IPS-NIHi7 (cell line): Measurements from ENCODE around the gene SCFD1.
"Not testable (repeated sequence)": the region's sequence is repeated elsewhere in the genome, so short reads cannot be mapped to it uniquely, and the experiment has no call there.

ENCODE experiments used
- DNase-seq: peaks from one replicate; pipeline ENCODE4 v3.0.0; 2012; ENCODE audit warnings: mixed read lengths; ENCODE audit errors: extremely low spot score

Gene SCFD1

DNA sequence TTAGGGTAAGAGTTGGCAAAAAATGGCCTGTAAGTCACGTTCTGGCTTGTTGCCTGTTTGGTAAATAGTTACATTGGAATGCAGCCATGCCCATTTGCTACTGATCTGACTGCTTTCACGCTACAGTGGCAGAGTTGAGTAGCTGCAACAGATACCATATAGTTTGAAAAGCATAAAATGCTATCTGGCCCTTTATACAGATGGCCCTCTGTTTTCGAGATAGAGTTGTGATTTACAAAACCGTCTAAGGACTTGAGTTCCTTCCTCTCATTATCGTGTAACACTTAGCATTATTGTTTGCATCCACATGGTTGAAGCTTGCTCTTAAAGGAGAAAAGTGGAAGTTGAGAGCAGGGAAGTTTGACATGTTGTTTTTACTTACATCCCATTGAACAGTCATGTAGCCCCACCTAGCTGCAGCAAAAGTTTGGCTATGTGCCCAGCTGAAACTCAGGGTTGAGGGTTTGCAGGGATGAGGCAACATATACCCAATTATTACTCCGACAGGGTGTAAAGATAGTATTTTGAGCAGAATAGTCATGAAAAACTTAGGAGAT, 11.3 kb upstream of the SCFD1 start:
- DNase-seq: peak; percentile 12

- no peak for DNase-seq
Measured at GRCh38 chr14:30614155-30614554, 8.0 kb upstream of the SCFD1 start.

DNA sequence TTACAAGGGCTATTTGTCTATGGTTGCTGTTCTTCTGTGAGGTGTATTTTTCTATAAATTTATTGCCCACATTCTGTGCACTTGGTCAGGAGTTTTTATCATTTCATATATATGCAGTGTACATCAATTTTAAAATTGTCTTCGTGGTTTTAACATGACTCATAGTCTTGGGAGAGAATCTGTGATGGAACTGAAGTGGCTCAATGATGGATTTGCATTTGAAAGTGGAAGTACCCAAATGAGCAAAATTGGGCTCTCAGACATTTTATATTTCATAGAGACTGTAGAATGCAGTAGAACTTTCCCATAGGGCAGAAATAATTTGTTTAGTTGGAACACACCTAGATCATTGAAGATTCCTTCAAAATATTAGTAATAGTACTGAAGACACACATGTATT, 1.9 kb upstream of the SCFD1 start:
- DNase-seq: no peak

DNA sequence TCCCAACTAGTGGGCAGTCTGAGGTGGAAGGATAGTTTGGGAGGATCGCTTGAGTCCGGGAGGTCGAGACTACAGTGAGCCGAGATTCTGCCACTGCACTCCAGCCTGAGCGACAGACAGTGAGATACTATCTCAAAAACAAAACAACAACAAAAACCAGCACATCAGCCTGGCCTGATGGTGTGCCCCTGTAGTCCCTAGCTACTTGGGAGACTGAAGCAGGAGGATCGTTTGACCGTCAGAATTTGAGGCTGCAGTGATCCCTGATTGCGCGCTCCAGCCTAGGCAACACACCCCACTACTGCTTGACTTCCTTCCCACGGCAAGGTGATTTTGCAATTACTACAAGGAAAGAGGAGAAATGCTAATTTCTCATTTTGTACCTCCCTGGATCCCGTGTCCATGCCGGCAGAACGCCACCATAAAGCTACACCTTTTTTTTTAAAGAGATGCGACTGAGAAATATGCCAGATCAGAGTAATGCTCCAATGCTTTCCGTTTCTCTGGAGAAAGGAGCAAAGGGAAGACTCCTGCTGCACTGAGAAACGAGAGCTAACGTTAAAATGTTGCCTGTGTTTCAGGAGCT, 672 bp upstream of the SCFD1 start:
- no peak for DNase-seq

DNA sequence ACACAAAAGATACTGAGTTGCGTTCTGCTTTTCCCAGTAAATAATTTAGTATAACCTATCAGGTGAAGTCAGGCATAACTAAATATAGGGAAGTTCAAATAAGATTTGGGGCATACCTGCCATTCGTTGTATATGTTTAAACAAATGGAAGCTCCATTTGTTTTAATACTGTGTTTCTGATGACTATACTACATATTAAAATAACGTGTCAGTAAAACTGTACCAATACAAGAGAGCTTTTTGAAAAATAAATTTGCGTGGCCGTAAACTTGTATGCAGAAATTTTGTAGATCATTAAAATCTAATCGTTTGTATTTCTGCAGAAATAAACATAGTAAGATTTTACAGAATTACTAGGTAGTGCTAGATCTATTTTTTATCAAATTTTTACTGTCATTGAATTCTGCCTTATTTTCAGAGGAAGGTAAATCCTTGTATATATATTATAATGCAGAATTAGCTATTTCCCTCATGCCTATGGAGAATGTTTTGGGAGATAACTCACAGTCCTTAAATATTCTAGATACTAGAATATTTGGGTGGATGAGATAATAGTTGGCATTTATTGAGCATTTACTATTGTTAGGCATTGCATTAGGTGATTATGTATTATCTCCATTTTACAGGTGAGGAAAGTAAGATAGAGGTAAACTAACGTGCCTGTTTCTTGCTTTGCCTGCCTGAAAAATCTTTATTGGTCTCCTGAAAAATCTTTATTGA, 1.5 kb downstream of the SCFD1 start:
- DNase-seq: no peak

DNA sequence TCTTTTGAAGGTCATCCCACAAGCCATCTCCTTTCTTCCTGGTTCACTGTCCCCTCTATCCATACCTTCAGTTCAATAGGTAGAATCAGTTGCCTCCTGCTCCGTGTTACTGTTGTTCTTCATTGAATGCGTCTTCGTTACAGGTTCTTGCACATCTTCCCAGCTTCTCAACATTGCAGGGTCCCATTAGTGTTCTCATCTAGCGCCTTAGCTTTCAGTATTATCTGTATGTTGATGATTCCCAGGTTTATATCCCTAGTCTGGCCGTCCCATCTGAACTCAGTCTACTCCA, 2.0 kb downstream of the SCFD1 start:
- no peak for DNase-seq

- DNase-seq: no peak
Measured at GRCh38 chr14:30625533-30625932, 3.4 kb downstream of the SCFD1 start.

DNA sequence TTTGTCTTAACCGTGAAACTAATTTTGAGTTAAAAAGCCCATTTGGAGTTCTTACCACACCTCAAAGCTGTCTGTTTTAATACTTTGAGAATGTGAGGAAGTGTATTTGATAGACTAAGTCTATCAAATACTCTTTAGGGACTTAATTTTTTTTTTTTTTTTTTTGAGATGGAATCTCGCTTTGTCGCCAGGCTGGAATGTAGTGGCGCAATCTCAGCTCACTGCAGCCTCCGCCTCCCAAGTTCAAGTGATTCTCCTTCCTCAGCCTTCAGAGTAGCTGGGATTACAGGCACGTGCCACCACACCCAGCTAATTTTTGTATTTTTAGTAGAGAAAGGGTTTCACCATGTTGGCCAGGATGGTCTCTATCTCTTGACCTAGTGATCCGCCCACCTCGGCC, 7.3 kb downstream of the SCFD1 start:
- not testable (repeated sequence) for DNase-seq

DNA sequence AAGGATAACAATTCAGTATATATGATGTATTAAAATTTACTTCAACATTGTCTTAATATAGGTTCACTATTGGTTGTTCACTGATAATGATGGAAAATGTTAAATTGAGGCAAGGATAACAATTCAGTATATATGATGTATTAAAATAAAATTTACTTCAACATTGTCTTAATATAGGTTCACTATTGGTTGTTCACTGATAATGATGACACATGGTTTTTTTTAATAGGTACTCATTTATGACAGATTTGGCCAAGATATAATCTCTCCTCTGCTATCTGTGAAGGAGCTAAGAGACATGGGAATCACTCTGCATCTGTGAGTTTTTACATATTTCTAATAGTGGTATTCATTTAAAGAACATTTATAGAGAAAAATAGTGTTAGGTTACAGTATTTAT, 8.1 kb downstream of the SCFD1 start:
- DNase-seq: no peak

DNA sequence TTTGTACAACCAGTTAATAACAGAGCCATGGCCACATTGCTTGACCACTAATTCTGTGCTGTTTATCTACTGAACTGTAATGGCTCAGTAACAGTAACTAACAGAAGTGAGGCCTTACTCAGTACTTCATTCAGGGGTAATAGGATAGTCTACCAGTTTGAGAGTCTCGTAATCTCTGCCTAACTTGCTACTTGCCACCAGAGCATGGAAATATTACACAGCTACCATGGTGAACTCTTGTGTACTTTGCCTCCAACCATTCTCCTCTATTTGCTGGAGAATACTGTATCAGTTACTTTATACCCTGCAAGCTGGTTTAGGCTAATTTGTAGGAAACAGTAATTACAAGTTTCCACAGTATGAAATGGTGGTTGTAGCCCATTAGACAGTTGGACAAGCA, 10.6 kb downstream of the SCFD1 start:
- no peak for DNase-seq

- no peak for DNase-seq
Measured at GRCh38 chr14:30638926-30639325, 16.8 kb downstream of the SCFD1 start.

DNA sequence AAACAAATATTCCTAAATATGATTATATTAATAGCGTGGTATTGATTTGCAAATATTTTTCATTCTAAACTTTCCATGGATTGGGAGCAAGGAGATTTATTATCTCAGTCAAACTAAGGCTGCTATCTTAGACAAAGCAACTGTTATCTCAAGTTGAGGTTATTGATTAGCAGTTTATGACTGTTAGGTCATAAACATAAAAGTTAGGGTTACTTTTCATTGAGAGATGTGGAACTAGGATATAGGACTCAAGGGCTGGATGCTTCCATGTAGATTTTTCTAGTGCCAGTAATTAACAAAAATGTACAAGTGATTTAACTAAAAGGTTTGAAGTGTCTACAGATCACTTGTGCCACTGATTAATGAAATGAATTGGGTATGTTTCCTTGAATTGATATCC, 19.1 kb downstream of the SCFD1 start:
- DNase-seq: no peak

- DNase-seq: not testable (repeated sequence)
Measured at GRCh38 chr14:30644462-30644861, 22.3 kb downstream of the SCFD1 start.

GRCh38 chr14:30645600-30645999, 23.5 kb downstream of the SCFD1 start:
- DNase-seq: no peak

DNA sequence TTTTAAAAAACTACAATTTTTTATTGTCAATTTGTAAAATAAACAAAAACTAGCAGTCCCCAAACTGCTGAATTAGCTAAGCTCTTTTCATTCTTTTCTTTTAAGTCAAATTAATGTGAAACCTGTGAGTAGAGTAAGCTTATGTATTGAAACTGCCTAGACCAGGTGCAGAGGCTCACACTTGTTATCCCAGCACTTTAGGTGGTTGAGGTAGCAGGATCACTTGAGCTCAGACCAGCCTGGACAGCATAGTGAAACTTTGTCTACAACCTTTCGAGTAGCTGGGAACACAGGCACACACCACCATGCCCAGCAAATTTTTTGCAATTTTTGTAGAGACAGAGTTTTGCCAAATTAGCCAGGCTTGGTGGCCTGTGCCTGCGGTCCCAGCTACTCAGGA, 26.4 kb downstream of the SCFD1 start:
- DNase-seq: no peak

- no peak for DNase-seq
Measured at GRCh38 chr14:30651937-30652336, 29.8 kb downstream of the SCFD1 start.

- no peak for DNase-seq
Measured at GRCh38 chr14:30655124-30655523, 33.0 kb downstream of the SCFD1 start.

GRCh38 chr14:30655658-30656057, 33.5 kb downstream of the SCFD1 start:
- no peak for DNase-seq

GRCh38 chr14:30656190-30656632, 34.1 kb downstream of the SCFD1 start:
- DNase-seq: peak; percentile 56

- DNase-seq: no peak
Measured at GRCh38 chr14:30657050-30657449, 34.9 kb downstream of the SCFD1 start.

- no peak for DNase-seq
Measured at GRCh38 chr14:30657606-30658163, 35.6 kb downstream of the SCFD1 start.

- DNase-seq: no peak
Measured at GRCh38 chr14:30658645-30659044, 36.5 kb downstream of the SCFD1 start.

DNA sequence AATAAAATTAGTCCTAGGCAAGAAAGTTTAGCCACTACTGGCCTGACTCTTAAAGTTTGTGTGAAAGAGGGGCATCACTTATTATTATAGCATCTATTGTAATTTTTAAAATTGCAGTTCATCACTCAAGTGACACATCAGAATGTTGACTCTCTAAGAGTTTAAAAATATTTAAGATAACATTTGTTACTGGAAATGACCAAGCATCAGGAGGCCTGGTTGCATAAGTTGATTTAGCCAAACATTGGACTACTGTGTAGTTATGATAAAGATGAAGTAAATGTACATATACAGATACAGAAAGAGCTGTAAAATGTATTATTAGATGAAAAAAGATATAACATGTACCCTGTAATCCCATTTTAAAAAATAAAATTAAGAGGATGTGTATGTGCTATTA, 47.5 kb downstream of the SCFD1 start:
- DNase-seq: no peak
